HG03135 (cell line): Measurements from ENCODE around the gene TKTL1.
"Not testable (repeated sequence)": the region's sequence is repeated elsewhere in the genome, so short reads cannot be mapped to it uniquely, and the experiment has no call there.

Experiments
- ATAC-seq: cut with Tn5 transposase; IDR thresholded peaks from one replicate; pipeline ENCODE4 v1.9.1; 2021; ENCODE audit warnings: mild to moderate bottlenecking, moderate library complexity; ENCODE audit not compliant: unreplicated experiment

TKTL1 gene

GRCh38 chrX:154343063-154343462, 47.5 kb downstream of the TKTL1 start:
- ATAC-seq = not testable (repeated sequence)

GRCh38 chrX:154343620-154344019, 48.0 kb downstream of the TKTL1 start:
- ATAC-seq = peak; percentile 24

GRCh38 chrX:154348114-154348531, 52.5 kb downstream of the TKTL1 start:
- no peak for ATAC-seq

GRCh38 chrX:154348646-154349358, 53.2 kb downstream of the TKTL1 start:
- ATAC-seq = no peak

GRCh38 chrX:154349359-154349935, 53.9 kb downstream of the TKTL1 start:
- no peak for ATAC-seq

- no peak for ATAC-seq
Observed at GRCh38 chrX:154349979-154350378, 54.4 kb downstream of the TKTL1 start.

- no peak for ATAC-seq
Observed at GRCh38 chrX:154350429-154351182, 55.0 kb downstream of the TKTL1 start.

- no peak for ATAC-seq
Observed at GRCh38 chrX:154351183-154352011, 55.8 kb downstream of the TKTL1 start.

GRCh38 chrX:154352012-154352401, 56.4 kb downstream of the TKTL1 start:
- ATAC-seq = no peak

GRCh38 chrX:154352466-154352865, 56.9 kb downstream of the TKTL1 start:
- no peak for ATAC-seq

GRCh38 chrX:154353172-154353843, 57.7 kb downstream of the TKTL1 start:
- no peak for ATAC-seq

- no peak for ATAC-seq
Observed at GRCh38 chrX:154354013-154354412, 58.4 kb downstream of the TKTL1 start.

- no peak for ATAC-seq
Observed at GRCh38 chrX:154354516-154354915, 58.9 kb downstream of the TKTL1 start.

GRCh38 chrX:154355094-154355775, 59.6 kb downstream of the TKTL1 start:
- no peak for ATAC-seq

GRCh38 chrX:154355776-154356140, 60.2 kb downstream of the TKTL1 start:
- no peak for ATAC-seq

- no peak for ATAC-seq
Observed at GRCh38 chrX:154356596-154356995, 61.0 kb downstream of the TKTL1 start.

GRCh38 chrX:154357205-154357604, 61.6 kb downstream of the TKTL1 start:
- ATAC-seq = no peak

- no peak for ATAC-seq
Observed at GRCh38 chrX:154358011-154358410, 62.4 kb downstream of the TKTL1 start.

GRCh38 chrX:154358829-154359228, 63.2 kb downstream of the TKTL1 start:
- ATAC-seq = no peak
